Psoas muscle (tissue), 8 donors: ENCODE data around the gene SYN1. TPM values are rescaled to one million over a fixed set of nuclear protein-coding genes. Genes with fewer than 3 reads are reported as not detected.

Experiments used
- ATAC-seq, 4 donors: fragments of 200-7000 bp; cut with Tn5 transposase; one replicate each; pipeline ENCODE4 v1.9.1; 2020; ENCODE audit warnings: moderate library complexity in 3 of 4, mild to moderate bottlenecking in 2 of 4
- DNase-seq, 2 donors: peaks; one replicate each; pipeline ENCODE4 v3.0.0-alpha.2; 2020
- H3K27ac ChIP-seq: fragments of 200-600 bp; one replicate; pipeline ENCODE4 v1.8.0; 2022
- H3K27me3 ChIP-seq, 3 donors: fragments of 200-600 bp in 1 of 3; one replicate each; pipeline versions ENCODE4 v1.6.1 to v1.8.0; 2013 to 2022; ENCODE audit warnings: low read length in 2 of 3, mild to moderate bottlenecking in 2 of 3, moderate library complexity in 1 of 3; ENCODE audit not compliant: insufficient read depth in 3 of 3
- H3K36me3 ChIP-seq, 2 donors: fragments of 200-600 bp in 1 of 2; one replicate each; pipeline versions ENCODE4 v1.6.1 to v1.8.0; 2013 to 2022; ENCODE audit warnings: low read depth in 1 of 2, mild to moderate bottlenecking in 1 of 2, moderate library complexity in 1 of 2; ENCODE audit not compliant: insufficient read depth in 1 of 2
- H3K4me1 ChIP-seq: fragments of 200-600 bp; one replicate; pipeline ENCODE4 v1.8.0; 2022
- H3K4me3 ChIP-seq: fragments of 200-600 bp; one replicate; pipeline ENCODE4 v1.8.0; 2022; ENCODE audit warnings: mild to moderate bottlenecking
- H3K9me3 ChIP-seq: fragments of 200-600 bp; one replicate; pipeline ENCODE4 v1.8.0; 2022
- WGBS, 3 donors: extraction: QIAGEN DNeasy Blood & Tissue Kit; methylation state at CpG; one replicate each; pipeline versions ENCODE4 v1.1.6 to v1.1.7; 2013; 5-methylcytosine and 5-hydroxymethylcytosine counted together
- intact Hi-C, 2 donors: fragments of 100-400 bp; cut with DNase I; formaldehyde crosslinking; loops; one replicate each; pipeline versions ENCODE4 v1.11.0 to v1.14.2; 2022
- polyA plus RNA-seq, 3 donors: library from polyadenylated mRNA; stranded (reverse); fragments of 200-250 nt; gene quantifications; one replicate each; pipeline ENCODE4 v1.2.3, GENCODE V29; 2013
- total RNA-seq, 4 donors: library from RNA; stranded (reverse); fragmentation: NEBNext Ultra II Directional in 2 of 4; extraction: Animal tissue kit (Norgen Biotek cat#: 25700) in 2 of 4; gene quantifications; one replicate each; pipeline versions ENCODE4 v1.2.1 to v1.2.4, GENCODE V29; 2021 to 2023
- TF ChIP-seq, protein P1 (sequence below): fragments of 200-600 bp; IDR thresholded peaks from one replicate; pipeline ENCODE4 v1.8.0; 2022; ENCODE audit warnings: antibody characterized with exemption
- donor health status: healthy with polysubstance abuse.
- donor health status: DM: no; HTN: no; CAD: no; lungs with moderate emphysema.
- donor health status: Bipolar disorder and iron deficiency.
- donor health status: healthy.
- donor health status: DM: yes; HTN: yes; CAD: no.
- donor health status: DM: no; HTN: no; CAD: no.
- donor health status: DM: no; HTN: no; CAD: no.
- donor health status: DM: yes; HTN: yes; CAD: no.

Gene SYN1
- total and polyA plus RNA-seq, 7 donors: 0.80 to 7.0 (median 2.3) TPM

DNA sequence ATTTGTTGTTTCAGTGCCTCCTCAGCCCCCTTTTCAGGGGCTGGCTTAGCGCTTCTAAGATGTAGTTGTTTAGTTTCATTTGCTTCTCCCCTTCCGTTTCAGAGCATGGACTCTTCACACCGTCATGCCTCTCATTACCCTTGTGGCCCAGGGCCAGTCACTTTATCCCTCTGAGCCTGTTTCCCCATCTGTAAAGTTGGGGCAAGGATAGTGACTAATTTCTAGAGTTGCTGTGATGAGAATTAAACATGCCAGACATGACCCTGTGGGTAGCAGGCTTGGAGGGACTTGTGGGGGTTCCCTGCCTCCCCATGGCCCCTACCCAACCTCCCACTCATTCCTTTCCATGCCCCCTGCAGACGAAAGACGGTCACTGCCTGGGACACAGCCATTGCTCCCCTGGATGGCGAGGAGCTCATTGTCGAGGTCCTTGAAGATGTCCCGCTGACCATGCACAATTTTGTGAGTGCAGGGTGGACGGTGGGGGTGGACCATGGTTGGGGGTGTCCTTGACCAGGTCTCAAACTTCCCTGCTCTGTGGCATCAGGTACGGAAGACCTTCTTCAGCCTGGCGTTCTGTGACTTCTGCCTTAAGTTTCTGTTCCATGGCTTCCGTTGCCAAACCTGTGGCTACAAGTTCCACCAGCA lies 55.1 kb downstream of the SYN1 start:
- H3K36me3 ChIP-seq: peaks cover 5 to 60% of the 10 kb centered on the region in 2 donors

DNA sequence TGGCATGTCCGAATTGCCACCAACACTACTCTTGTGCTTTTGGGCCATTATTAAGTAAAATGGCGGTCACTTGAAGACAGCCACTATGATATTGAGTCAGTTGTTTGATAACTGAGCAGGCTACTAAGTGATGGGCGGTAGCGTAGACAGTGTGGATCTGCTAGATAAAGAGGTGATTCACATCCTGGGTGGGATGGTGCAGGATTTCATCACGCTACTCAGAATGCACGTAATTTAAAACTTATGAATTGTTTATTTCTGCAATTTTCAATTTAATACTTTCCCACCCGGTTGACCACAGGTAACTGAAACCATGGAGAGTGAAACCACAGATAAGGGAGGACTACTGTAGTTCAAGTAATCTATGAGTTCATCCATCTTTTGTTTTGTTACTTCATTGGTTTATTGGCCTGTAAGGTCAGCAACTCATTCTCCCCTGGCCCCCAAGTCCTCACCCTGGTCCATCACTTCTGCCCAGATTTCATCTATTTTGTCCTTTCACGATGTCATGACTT lies 55.8 kb downstream of the SYN1 start:
- WGBS, 3 donors: 78 to 85% (median 81%) methylated on average over 8 of the region's 8 CpGs
- no peak overlapping the region for H3K27ac ChIP-seq
- H3K4me1 ChIP-seq: no peaks in the 10 kb centered on the region
- H3K27me3 ChIP-seq: no peaks in the 10 kb centered on the region
- ATAC-seq: no peak
- H3K4me3 ChIP-seq: no peak overlapping the region
- no peaks in the 10 kb centered on the region for H3K9me3 ChIP-seq
- TF ChIP-seq, protein P1, sequence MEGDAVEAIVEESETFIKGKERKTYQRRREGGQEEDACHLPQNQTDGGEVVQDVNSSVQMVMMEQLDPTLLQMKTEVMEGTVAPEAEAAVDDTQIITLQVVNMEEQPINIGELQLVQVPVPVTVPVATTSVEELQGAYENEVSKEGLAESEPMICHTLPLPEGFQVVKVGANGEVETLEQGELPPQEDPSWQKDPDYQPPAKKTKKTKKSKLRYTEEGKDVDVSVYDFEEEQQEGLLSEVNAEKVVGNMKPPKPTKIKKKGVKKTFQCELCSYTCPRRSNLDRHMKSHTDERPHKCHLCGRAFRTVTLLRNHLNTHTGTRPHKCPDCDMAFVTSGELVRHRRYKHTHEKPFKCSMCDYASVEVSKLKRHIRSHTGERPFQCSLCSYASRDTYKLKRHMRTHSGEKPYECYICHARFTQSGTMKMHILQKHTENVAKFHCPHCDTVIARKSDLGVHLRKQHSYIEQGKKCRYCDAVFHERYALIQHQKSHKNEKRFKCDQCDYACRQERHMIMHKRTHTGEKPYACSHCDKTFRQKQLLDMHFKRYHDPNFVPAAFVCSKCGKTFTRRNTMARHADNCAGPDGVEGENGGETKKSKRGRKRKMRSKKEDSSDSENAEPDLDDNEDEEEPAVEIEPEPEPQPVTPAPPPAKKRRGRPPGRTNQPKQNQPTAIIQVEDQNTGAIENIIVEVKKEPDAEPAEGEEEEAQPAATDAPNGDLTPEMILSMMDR: no peak
- no peak for DNase-seq
- intact Hi-C loops: loop anchor here in 1 of 2 donors (2.0 kb wide), 1 partner anchor 81 kb away; no protein-coding TSS in a partner anchor
- H3K36me3 ChIP-seq: peaks cover 5 to 53% of the 10 kb centered on the region in 2 donors

More for the DNA sequence above, 55.1 kb downstream of the SYN1 start:
- DNase-seq (no peak), ATAC-seq (no peak)
- H3K9me3 ChIP-seq: no peaks in the 10 kb centered on the region
- no peaks in the 10 kb centered on the region for H3K4me1 ChIP-seq
- TF ChIP-seq, protein P1: no peak
- intact Hi-C loops: loop anchor here in 1 of 2 donors (2.0 kb wide), 1 partner anchor 80 kb away; no protein-coding TSS in a partner anchor
- H3K27ac ChIP-seq: no peak overlapping the region
- 66 to 77% (median 73%) methylated on average over 12 of the region's 12 CpGs for WGBS, 3 donors
- H3K27me3 ChIP-seq: no peaks in the 10 kb centered on the region
- no peak overlapping the region for H3K4me3 ChIP-seq

DNA sequence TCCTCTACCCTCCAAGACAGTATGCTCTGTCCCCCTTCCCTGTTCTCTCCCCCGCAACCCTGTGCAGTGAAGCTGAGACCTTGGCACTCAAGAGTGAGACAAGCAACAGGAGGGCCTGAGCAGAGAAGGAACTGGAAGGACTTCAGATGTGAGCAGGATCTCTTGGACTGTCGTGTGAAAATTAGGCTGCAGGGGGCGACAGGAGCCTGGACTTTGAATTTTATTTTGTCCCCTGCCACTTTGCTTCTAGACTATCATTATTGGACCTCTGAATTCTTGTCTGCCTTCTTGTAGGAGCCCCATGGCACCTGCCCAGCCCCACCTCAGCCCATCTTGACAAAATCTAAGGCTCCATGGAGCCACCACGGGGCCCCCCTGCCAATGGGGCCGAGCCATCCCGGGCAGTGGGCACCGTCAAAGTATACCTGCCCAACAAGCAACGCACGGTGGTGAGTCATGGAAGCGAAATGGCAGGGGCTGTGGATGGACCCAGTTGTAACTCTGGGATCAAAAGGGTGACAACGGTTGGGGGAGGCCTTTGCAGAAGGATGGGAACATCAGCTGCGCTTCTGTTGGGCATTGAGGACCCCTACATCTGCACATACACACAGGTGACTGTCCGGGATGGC lies 56.9 kb downstream of the SYN1 start:
- TF ChIP-seq, protein P1: peak; percentile 30
- Histone ChIP-seq H3K36me3 (peaks cover 5 to 41% of the 10 kb centered on the region in 2 donors), H3K4me3 (no peak overlapping the region), H3K27me3 (no peaks in the 10 kb centered on the region), H3K4me1 (no peaks in the 10 kb centered on the region), H3K9me3 (no peaks in the 10 kb centered on the region), H3K27ac (no peak overlapping the region)
- 71 to 79% (median 79%) methylated on average over 12 to 13 of the region's 13 CpGs for WGBS, 3 donors
- DNase-seq (no peak), ATAC-seq (no peak)
- intact Hi-C loops: no loop called here

DNA sequence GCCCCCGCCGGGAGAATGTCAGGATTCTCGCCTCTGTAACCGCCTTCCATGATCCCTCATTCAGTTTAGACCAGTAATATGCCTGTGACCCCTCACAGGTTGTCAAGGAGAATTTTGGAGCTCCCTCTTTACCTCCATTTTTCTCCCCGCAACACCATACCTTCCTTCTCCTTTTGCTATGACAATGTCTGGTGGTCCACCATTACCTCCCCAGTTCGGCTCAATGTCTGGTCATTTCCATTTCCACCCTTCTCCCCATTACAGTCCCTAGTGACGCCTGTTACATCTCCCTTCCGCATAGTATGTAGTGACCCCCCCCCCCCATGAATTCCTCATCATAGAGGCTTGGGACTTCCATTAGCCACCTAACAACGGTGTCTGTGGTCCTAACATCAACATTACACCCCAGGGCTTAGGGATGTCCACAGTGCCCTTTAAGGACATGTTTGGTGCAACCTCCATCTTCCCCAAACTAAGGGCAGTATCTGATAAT lies 58.0 kb downstream of the SYN1 start:
- WGBS, 3 donors: 2 to 45% (median 4%) methylated on average over 9 of the region's 9 CpGs
- no peaks in the 10 kb centered on the region for H3K9me3 ChIP-seq
- DNase-seq (no peak), ATAC-seq (no peak)
- H3K36me3 ChIP-seq: peaks cover 5 to 31% of the 10 kb centered on the region in 2 donors
- H3K27me3 ChIP-seq: no peaks in the 10 kb centered on the region
- TF ChIP-seq, protein P1: no peak
- no peaks in the 10 kb centered on the region for H3K4me1 ChIP-seq
- intact Hi-C loops: no loop called here
- H3K4me3 ChIP-seq: peak overlapping the region; percentile 70
- H3K27ac ChIP-seq: peak overlapping the region; percentile 92
